ENCODE data around the gene JAZF1. TPM values are rescaled to one million over a fixed set of nuclear protein-coding genes. Genes with fewer than 3 reads are reported as not detected.

Gene JAZF1
- total RNA-seq, 2 experiments from 2014 or later, result 2.1 to 2.8 TPM

- ATAC-seq (peak; percentile 30), DNase-seq (peak; percentile 75)
- Mint-ChIP-seq H3K4me3 (no peak overlapping the region), H3K4me1 (peaks cover 8% of the 10 kb centered on the region), H3K36me3 (peaks cover 1% of the 10 kb centered on the region), H3K27ac (no peak overlapping the region), H3K9me3 (ENCODE audit: low read depth) (no peaks in the 10 kb centered on the region), H3K27me3 (no peaks in the 10 kb centered on the region)
- CTCF ChIA-PET, result interaction anchor here (0.6 to 6.9 kb wide), 11 partner anchors 9 to 898 kb away, joined by 3 to 45 read pairs (median 6); no protein-coding TSS in a partner anchor
Observed at GRCh38 chr7:28093623-28094232, 86.9 kb downstream of the JAZF1 start.

- CTCF ChIA-PET, result interaction anchor here (1.8 kb wide), 1 partner anchor 13 kb away, joined by 4 read pairs; no protein-coding TSS in a partner anchor
- H3K4me3 Mint-ChIP-seq, result no peak overlapping the region
- DNase-seq (no peak), ATAC-seq (no peak)
- H3K9me3 Mint-ChIP-seq (ENCODE audit: low read depth), result no peaks in the 10 kb centered on the region
- H3K27me3 Mint-ChIP-seq, result no peaks in the 10 kb centered on the region
- H3K36me3 Mint-ChIP-seq, result peaks cover 1% of the 10 kb centered on the region
- peaks cover 11% of the 10 kb centered on the region for H3K4me1 Mint-ChIP-seq
- no peak overlapping the region for H3K27ac Mint-ChIP-seq
Observed at GRCh38 chr7:28091190-28091589, 89.4 kb downstream of the JAZF1 start.

- H3K27me3 Mint-ChIP-seq, result no peaks in the 10 kb centered on the region
- CTCF ChIA-PET, result interaction anchor here (1.8 kb wide), 1 partner anchor 11 kb away, joined by 4 read pairs; no protein-coding TSS in a partner anchor
- no peaks in the 10 kb centered on the region for H3K9me3 Mint-ChIP-seq (ENCODE audit: low read depth)
- no peak for ATAC-seq
- peaks cover 11% of the 10 kb centered on the region for H3K4me1 Mint-ChIP-seq
- H3K36me3 Mint-ChIP-seq, result peaks cover 1% of the 10 kb centered on the region
- H3K4me3 Mint-ChIP-seq, result no peak overlapping the region
- no peak for DNase-seq
- no peak overlapping the region for H3K27ac Mint-ChIP-seq
Observed at GRCh38 chr7:28088901-28089714, 91.5 kb downstream of the JAZF1 start.

DNA sequence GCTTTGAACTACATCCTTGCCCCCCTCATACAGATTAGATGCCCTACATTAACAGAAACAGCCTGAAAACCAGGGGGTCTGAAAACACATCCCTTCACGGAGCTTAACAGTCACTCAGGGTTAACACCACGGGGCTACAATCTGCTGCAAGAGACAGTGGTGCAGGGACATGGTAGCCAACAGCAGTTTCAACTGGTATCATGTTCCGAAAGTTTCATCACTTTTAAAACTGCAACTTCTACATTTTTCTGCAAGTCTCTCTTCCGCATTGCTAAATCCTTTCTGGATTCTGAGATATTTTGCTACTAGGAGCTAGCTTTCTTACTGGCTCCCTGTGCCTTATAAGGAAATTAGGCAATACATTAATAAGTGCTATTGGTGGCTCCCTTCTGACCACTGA, 92.6 kb downstream of the JAZF1 start:
- ATAC-seq, result no peak
- Mint-ChIP-seq H3K27me3 (no peaks in the 10 kb centered on the region), H3K9me3 (ENCODE audit: low read depth) (no peaks in the 10 kb centered on the region), H3K4me3 (no peak overlapping the region), H3K36me3 (peaks cover 1% of the 10 kb centered on the region), H3K27ac (no peak overlapping the region), H3K4me1 (peaks cover 12% of the 10 kb centered on the region)
- DNase-seq, result no peak
- CTCF ChIA-PET, result interaction anchor here (1.0 to 1.1 kb wide), 2 partner anchors 8 to 26 kb away, joined by 3 to 4 read pairs; no protein-coding TSS in a partner anchor

DNA sequence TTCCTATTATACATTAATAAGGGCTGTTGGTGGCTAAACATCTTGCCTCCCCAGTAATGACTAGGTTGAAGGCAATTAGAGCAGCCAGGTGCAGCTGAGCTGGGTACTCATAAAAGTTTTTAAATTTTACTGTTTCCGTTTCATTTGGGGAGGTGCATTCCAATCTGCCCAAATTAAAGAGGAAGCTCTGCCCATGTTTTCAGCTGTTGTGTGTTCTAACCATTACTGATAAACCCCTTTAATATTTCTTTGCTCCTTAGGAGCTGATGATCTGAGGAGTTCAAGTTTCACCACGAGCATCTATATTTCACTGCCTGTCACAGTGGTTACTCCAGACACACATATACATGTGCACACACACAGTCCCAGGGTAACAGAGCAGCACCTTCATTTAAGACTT, 94.4 kb downstream of the JAZF1 start:
- Mint-ChIP-seq H3K27ac (no peak overlapping the region), H3K9me3 (ENCODE audit: low read depth) (no peaks in the 10 kb centered on the region), H3K4me3 (no peak overlapping the region), H3K27me3 (no peaks in the 10 kb centered on the region), H3K4me1 (peaks cover 12% of the 10 kb centered on the region), H3K36me3 (peaks cover 1% of the 10 kb centered on the region)
- CTCF ChIA-PET, result interaction anchor here (5.1 kb wide), 1 partner anchor 10 kb away, joined by 18 read pairs; no protein-coding TSS in a partner anchor
- no peak for DNase-seq
- no peak for ATAC-seq

GRCh38 chr7:28083998-28084985, 96.3 kb downstream of the JAZF1 start:
- Mint-ChIP-seq H3K27me3 (no peaks in the 10 kb centered on the region), H3K4me1 (peaks cover 10% of the 10 kb centered on the region), H3K27ac (no peak overlapping the region), H3K9me3 (ENCODE audit: low read depth) (no peaks in the 10 kb centered on the region), H3K36me3 (no peaks in the 10 kb centered on the region), H3K4me3 (no peak overlapping the region)
- CTCF ChIA-PET, result interaction anchor here (1.3 to 5.1 kb wide), 3 partner anchors 10 to 23 kb away, joined by 4 to 18 read pairs (median 7); no protein-coding TSS in a partner anchor
- DNase-seq (no peak), ATAC-seq (no peak)

DNA sequence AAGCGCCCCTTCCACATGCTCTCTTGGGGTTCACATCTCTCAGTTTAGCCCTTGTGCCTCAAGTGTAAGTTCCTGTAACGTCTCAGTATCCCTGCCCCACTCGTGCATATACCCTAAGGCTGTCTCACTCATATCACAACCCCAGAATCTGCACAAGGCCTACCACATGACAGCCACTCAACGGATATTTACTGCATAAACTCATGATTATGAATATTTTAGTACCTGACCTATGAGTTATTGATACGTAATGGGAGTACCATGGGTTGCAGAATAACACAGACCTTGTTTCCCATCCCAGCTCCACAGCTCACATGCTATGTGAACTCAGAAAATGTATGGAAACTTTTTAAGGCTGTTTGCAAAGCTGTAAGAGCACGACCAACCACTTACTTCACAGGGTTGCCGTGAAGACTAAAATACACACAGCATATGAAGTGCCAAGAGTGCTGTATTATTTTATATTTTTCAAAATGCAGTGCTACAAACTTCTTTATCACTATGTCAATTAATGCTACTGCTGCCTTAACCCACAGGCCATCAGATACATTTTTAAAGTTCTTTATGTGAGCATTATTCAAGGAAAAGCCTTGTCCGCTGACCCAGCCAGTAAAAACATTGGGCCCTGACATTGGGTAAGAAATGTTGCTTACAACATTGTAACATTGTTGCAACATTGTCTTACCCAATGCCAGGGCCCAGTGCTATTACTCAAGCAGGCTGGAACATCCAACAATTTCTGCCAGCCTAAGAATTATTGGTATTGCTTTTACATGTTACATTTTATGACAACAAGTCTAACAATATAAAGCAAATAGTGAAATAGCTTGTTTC, 97.2 kb downstream of the JAZF1 start:
- CTCF ChIA-PET, result interaction anchor here (1.2 to 5.1 kb wide), 4 partner anchors 10 to 22 kb away, joined by 4 to 18 read pairs (median 6); no protein-coding TSS in a partner anchor
- no peak overlapping the region for H3K27ac Mint-ChIP-seq

GRCh38 chr7:28082071-28082470, 98.5 kb downstream of the JAZF1 start:
- DNase-seq (no peak), ATAC-seq (no peak)
- CTCF ChIA-PET, result interaction anchor here (1.2 to 5.1 kb wide), 2 partner anchors 13 to 15 kb away, joined by 4 to 18 read pairs; no protein-coding TSS in a partner anchor
- Mint-ChIP-seq H3K4me1 (peaks cover 5% of the 10 kb centered on the region), H3K27ac (no peak overlapping the region), H3K9me3 (ENCODE audit: low read depth) (no peaks in the 10 kb centered on the region), H3K36me3 (no peaks in the 10 kb centered on the region), H3K4me3 (no peak overlapping the region), H3K27me3 (no peaks in the 10 kb centered on the region)

More for the DNA sequence above, 97.2 kb downstream of the JAZF1 start:
- no peaks in the 10 kb centered on the region for H3K9me3 Mint-ChIP-seq (ENCODE audit: low read depth)
- no peak for DNase-seq
- H3K4me3 Mint-ChIP-seq, result no peak overlapping the region
- peaks cover 1% of the 10 kb centered on the region for H3K4me1 Mint-ChIP-seq
- no peak for ATAC-seq
- no peaks in the 10 kb centered on the region for H3K27me3 Mint-ChIP-seq
- H3K36me3 Mint-ChIP-seq, result no peaks in the 10 kb centered on the region

- no peak overlapping the region for H3K27ac Mint-ChIP-seq
- no peak overlapping the region for H3K4me3 Mint-ChIP-seq
- H3K4me1 Mint-ChIP-seq, result peaks cover 5% of the 10 kb centered on the region
- no peaks in the 10 kb centered on the region for H3K36me3 Mint-ChIP-seq
- ATAC-seq (no peak), DNase-seq (no peak)
- no peaks in the 10 kb centered on the region for H3K9me3 Mint-ChIP-seq (ENCODE audit: low read depth)
- CTCF ChIA-PET, result interaction anchor here (1.0 to 5.2 kb wide), 5 partner anchors 10 to 33 kb away, joined by 3 to 45 read pairs (median 8); no protein-coding TSS in a partner anchor
- no peaks in the 10 kb centered on the region for H3K27me3 Mint-ChIP-seq
Observed at GRCh38 chr7:28081016-28081415, 99.6 kb downstream of the JAZF1 start.

DNA sequence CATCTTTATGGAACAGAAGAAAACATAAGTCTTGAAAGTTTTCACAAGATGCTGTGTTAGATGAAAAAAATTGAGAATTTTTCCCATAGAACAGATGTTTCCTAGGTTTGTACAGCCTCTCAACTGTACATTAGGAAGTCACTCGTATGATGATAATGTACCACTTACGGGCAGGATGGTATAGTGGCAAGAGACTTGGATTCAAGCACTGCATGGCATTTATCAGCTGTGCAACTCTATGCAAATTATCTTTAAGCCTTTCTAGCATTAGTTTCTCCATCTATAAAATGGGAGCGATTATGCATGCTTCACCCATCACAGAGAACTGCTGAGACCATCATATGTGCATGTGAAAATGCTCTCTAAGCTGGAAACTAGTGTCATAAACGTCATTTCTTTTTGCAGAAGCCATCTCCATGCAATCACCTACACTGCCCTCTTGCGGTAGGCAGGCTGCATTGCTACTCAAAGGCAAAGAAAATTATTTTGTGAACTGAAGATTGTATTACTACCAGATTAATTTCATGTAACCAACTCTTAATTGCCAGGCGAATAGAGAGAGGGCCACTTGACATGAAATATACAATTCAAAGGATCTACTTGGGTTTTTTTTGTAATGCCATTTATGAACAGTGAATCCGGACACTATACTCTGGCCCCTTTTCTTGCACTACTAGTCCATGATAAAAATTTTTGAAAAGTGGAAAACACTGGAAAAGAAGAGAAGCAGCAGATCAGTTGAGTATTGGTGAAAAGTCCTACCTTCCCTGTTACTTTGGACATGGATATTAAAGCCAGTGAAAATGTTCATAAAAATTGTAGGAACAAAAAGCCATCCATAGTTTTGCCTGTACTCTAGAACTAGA, 102.3 kb downstream of the JAZF1 start:
- H3K4me1 Mint-ChIP-seq, result peaks cover 5% of the 10 kb centered on the region
- CTCF ChIA-PET, result interaction anchor here (0.7 to 5.2 kb wide), 10 partner anchors 9 to 925 kb away, joined by 3 to 45 read pairs (median 4); no protein-coding TSS in a partner anchor
- peak; percentile 45 for ATAC-seq
- no peaks in the 10 kb centered on the region for H3K27me3 Mint-ChIP-seq
- no peaks in the 10 kb centered on the region for H3K36me3 Mint-ChIP-seq
- H3K9me3 Mint-ChIP-seq (ENCODE audit: low read depth), result no peaks in the 10 kb centered on the region
- H3K4me3 Mint-ChIP-seq, result no peak overlapping the region
- no peak overlapping the region for H3K27ac Mint-ChIP-seq
- DNase-seq, result peak; percentile 60

DNA sequence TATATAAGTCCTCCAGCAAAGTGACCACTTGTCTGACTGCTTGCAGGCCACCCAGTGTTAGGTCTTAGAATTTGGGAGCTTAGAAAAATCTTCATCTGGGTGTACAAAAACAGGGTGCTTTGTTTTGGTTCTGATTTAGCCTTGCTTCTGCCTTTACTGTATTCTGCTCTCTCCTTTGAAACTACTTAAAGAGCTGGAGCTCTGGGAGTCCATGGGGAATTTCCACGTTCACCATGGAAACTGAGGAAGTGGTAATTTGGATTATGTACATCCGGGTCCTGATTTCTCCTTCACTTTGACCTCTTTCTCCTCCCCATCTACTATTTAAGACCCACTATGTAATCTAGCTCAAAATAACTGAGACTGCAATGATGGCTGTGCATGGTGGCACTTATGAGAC, 103.0 kb downstream of the JAZF1 start:
- no peak overlapping the region for H3K27ac Mint-ChIP-seq
- no peaks in the 10 kb centered on the region for H3K27me3 Mint-ChIP-seq
- H3K9me3 Mint-ChIP-seq (ENCODE audit: low read depth), result no peaks in the 10 kb centered on the region
- no peak overlapping the region for H3K4me3 Mint-ChIP-seq
- CTCF ChIA-PET, result interaction anchor here (0.8 to 5.2 kb wide), 9 partner anchors 8 to 57 kb away, joined by 3 to 45 read pairs (median 4); no protein-coding TSS in a partner anchor
- no peaks in the 10 kb centered on the region for H3K36me3 Mint-ChIP-seq
- ATAC-seq (no peak), DNase-seq (no peak)
- peaks cover 3% of the 10 kb centered on the region for H3K4me1 Mint-ChIP-seq

All from activated CD8-positive, alpha-beta memory T cell treated with anti-CD3 and anti-CD28 coated beads, Interleukin-2, amount 10 ng/mL, durations not matched to agents 7 days and 5 days (primary cell).